ENCODE data around the gene NPAS3.

NPAS3 gene

GRCh38 chr14:33017016-33017415 is 78.3 kb downstream of the NPAS3 start:
- DNase-seq: no peak

- DNase-seq: no peak
Observed at GRCh38 chr14:33019346-33019745, 80.7 kb downstream of the NPAS3 start.

- no peak for DNase-seq
Observed at GRCh38 chr14:33026850-33027430, 88.3 kb downstream of the NPAS3 start.

- peak; percentile 16 for DNase-seq
Observed at GRCh38 chr14:33029511-33029910, 90.8 kb downstream of the NPAS3 start.

GRCh38 chr14:33030386-33030785 is 91.7 kb downstream of the NPAS3 start:
- peak; percentile 60 for DNase-seq

GRCh38 chr14:33035416-33036194 is 96.9 kb downstream of the NPAS3 start:
- no peak for DNase-seq

- DNase-seq: no peak
Observed at GRCh38 chr14:33039311-33039710, 100.6 kb downstream of the NPAS3 start.

- DNase-seq: no peak
Observed at GRCh38 chr14:33040372-33041140, 101.9 kb downstream of the NPAS3 start.

- DNase-seq: no peak
Observed at GRCh38 chr14:33042591-33042990, 103.9 kb downstream of the NPAS3 start.

- no peak for DNase-seq
Observed at GRCh38 chr14:33045760-33046159, 107.1 kb downstream of the NPAS3 start.

GRCh38 chr14:33052943-33053342 is 114.3 kb downstream of the NPAS3 start:
- DNase-seq: peak; percentile 77

GRCh38 chr14:33056213-33056612 is 117.5 kb downstream of the NPAS3 start:
- DNase-seq: no peak

- DNase-seq: no peak
Observed at GRCh38 chr14:33057585-33057984, 118.9 kb downstream of the NPAS3 start.

GRCh38 chr14:33061667-33062325 is 123.1 kb downstream of the NPAS3 start:
- DNase-seq: no peak

GRCh38 chr14:33062476-33062875 is 123.8 kb downstream of the NPAS3 start:
- no peak for DNase-seq

- DNase-seq: no peak
Observed at GRCh38 chr14:33062881-33063280, 124.2 kb downstream of the NPAS3 start.

GRCh38 chr14:33063521-33063920 is 124.8 kb downstream of the NPAS3 start:
- no peak for DNase-seq

GRCh38 chr14:33065634-33066033 is 127.0 kb downstream of the NPAS3 start:
- DNase-seq: no peak

- DNase-seq: no peak
Observed at GRCh38 chr14:33068040-33068439, 129.4 kb downstream of the NPAS3 start.

GRCh38 chr14:33068626-33069025 is 129.9 kb downstream of the NPAS3 start:
- DNase-seq: no peak

GRCh38 chr14:33070475-33070874 is 131.8 kb downstream of the NPAS3 start:
- DNase-seq: no peak

GRCh38 chr14:33073023-33073422 is 134.3 kb downstream of the NPAS3 start:
- no peak for DNase-seq

GRCh38 chr14:33081259-33081658 is 142.6 kb downstream of the NPAS3 start:
- no peak for DNase-seq
